Natural killer cell (primary cell): ENCODE measurements around the gene ISG20L2. TPM values are rescaled to one million over a fixed set of nuclear protein-coding genes. Genes with fewer than 3 reads are reported as not detected.

Source experiments
- ATAC-seq, 3 donors: fragments of 150-1000 bp in 2 of 3; fragments of 200-7000 bp in 1 of 3; cut with Tn5 transposase; 1 replicate in 1 of 3; 2 replicates in 2 of 3; pipeline ENCODE4 v1.10.0; 2021; ENCODE audit warnings: mild to moderate bottlenecking in 2 of 3, moderate library complexity in 2 of 3
- DNase-seq, 2 donors: peaks; one replicate each; pipeline versions ENCODE4 v3.0.0 to v3.0.0-alpha.2; 2013 to 2021; ENCODE audit warnings: mixed read lengths in 1 of 2
- H3K27ac ChIP-seq: one replicate; pipeline ENCODE4 v1.5.1; 2013; ENCODE audit warnings: mild to moderate bottlenecking, low read length
- H3K27me3 ChIP-seq: one replicate; pipeline ENCODE4 v1.6.1; 2013; ENCODE audit warnings: low read length; ENCODE audit not compliant: control insufficient read depth, insufficient read depth
- H3K36me3 ChIP-seq: one replicate; pipeline ENCODE4 v1.6.1; 2013; ENCODE audit warnings: low read length; ENCODE audit not compliant: control insufficient read depth, insufficient read depth
- H3K4me1 ChIP-seq: one replicate; pipeline ENCODE4 v1.6.1; 2013; ENCODE audit warnings: low read length; ENCODE audit not compliant: control insufficient read depth, insufficient read depth
- H3K4me3 ChIP-seq: one replicate; pipeline ENCODE4 v1.5.1; 2013; ENCODE audit warnings: low read length
- H3K9me3 ChIP-seq: one replicate; pipeline ENCODE4 v1.6.1; 2013; ENCODE audit warnings: low read length; ENCODE audit not compliant: control insufficient read depth, insufficient read depth
- H3K27ac Mint-ChIP-seq, 2 donors: one replicate each; pipeline ENCODE4 v1.8.0; 2022; ENCODE audit warnings: mild to moderate bottlenecking in 2 of 2, mixed read lengths in 2 of 2, moderate library complexity in 1 of 2
- H3K27me3 Mint-ChIP-seq, 2 donors: one replicate each; pipeline ENCODE4 v1.8.0; 2022; ENCODE audit warnings: low read depth in 2 of 2, mixed read lengths in 2 of 2
- H3K36me3 Mint-ChIP-seq: one replicate; pipeline ENCODE4 v1.8.0; 2022; ENCODE audit warnings: mixed read lengths
- H3K4me1 Mint-ChIP-seq, 2 donors: one replicate each; pipeline ENCODE4 v1.8.0; 2022; ENCODE audit warnings: mixed read lengths in 2 of 2
- H3K4me3 Mint-ChIP-seq: one replicate; pipeline ENCODE4 v1.8.0; 2022; ENCODE audit warnings: mild to moderate bottlenecking, moderate library complexity, mixed read lengths
- H3K9me3 Mint-ChIP-seq, 2 donors: one replicate each; pipeline ENCODE4 v1.8.0; 2022; ENCODE audit warnings: mixed read lengths in 2 of 2
- WGBS: methylation state at CpG from one replicate; pipeline ENCODE4 v1.1.7; 2013; ENCODE audit warnings: missing lambda C conversion rate; ENCODE audit not compliant: insufficient coverage; 5-methylcytosine and 5-hydroxymethylcytosine counted together
- intact Hi-C: fragments of 100-400 bp; cut with micrococcal nuclease; formaldehyde crosslinking; loops from one replicate; pipeline ENCODE4 v1.14.2; 2022
- total RNA-seq, 4 donors: library from RNA; stranded (reverse); fragments of 120-200 nt in 1 of 4; gene quantifications; one replicate each; pipeline versions ENCODE4 v1.2.3 to v1.2.4, GENCODE V29; 2013 to 2022
- TF ChIP-seq, protein P1 (sequence below): fragments of 200-600 bp; IDR thresholded peaks from one replicate; pipeline ENCODE4 v1.8.0; 2022; ENCODE audit warnings: antibody characterized with exemption

The ISG20L2 gene
- total RNA-seq, 3 donors from 2014 or later (not counting 1 experiment from before 2014, with no cell fraction given) = 60.3 to 71.9 (median 68.7) TPM

DNA sequence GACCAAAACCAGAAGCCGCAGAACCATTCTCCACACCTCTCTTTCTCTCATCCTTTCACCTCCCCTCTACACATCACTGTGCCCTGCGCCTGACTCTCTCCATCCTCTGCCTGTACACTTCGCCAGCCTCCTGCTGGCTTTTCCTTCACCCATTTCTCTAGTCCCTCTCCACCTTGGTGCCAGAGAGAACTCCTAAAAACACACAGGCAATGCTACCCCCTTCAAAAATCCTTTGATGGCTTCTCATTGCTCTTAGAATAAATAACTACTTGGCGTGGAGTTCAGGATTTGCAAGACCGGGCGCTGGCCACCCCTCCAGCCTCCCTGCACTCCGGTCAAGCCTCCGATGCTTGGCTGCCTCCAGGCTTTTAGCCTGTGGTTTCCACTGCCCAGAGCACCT is 31.8 kb downstream of the ISG20L2 start:
- Histone ChIP-seq H3K27me3 (peaks cover 31% of the 10 kb centered on the region), H3K27ac (no peak overlapping the region), H3K36me3 (no peaks in the 10 kb centered on the region), H3K9me3 (no peaks in the 10 kb centered on the region), H3K4me3 (no peak overlapping the region), H3K4me1 (no peaks in the 10 kb centered on the region)
- Mint-ChIP-seq H3K4me3 (no peak overlapping the region), H3K4me1 (peaks cover 0 to 15% of the 10 kb centered on the region in 2 donors), H3K27me3 (peaks cover 35 to 38% of the 10 kb centered on the region in 2 donors), H3K9me3 (no peaks in the 10 kb centered on the region), H3K36me3 (no peaks in the 10 kb centered on the region), H3K27ac (no peak overlapping the region)
- TF ChIP-seq, protein P1, sequence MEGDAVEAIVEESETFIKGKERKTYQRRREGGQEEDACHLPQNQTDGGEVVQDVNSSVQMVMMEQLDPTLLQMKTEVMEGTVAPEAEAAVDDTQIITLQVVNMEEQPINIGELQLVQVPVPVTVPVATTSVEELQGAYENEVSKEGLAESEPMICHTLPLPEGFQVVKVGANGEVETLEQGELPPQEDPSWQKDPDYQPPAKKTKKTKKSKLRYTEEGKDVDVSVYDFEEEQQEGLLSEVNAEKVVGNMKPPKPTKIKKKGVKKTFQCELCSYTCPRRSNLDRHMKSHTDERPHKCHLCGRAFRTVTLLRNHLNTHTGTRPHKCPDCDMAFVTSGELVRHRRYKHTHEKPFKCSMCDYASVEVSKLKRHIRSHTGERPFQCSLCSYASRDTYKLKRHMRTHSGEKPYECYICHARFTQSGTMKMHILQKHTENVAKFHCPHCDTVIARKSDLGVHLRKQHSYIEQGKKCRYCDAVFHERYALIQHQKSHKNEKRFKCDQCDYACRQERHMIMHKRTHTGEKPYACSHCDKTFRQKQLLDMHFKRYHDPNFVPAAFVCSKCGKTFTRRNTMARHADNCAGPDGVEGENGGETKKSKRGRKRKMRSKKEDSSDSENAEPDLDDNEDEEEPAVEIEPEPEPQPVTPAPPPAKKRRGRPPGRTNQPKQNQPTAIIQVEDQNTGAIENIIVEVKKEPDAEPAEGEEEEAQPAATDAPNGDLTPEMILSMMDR = no peak
- DNase-seq = no peak
- WGBS = 95% methylated on average over 8 of the region's 8 CpGs
- ATAC-seq = no peak
- intact Hi-C loops = no loop called here

DNA sequence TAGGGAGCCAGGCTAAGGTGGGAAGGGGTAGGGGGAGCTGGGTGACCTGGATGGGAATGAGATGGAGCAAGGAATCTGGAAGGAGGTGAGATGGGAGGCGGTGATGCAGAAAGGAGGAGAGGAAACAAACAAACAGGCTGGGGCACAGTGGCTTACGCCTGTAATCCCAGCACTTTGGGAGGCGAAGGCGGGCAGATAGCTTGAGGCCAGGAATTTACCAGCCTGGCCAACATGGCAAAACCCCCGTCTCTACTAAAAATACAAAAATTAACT is 33.9 kb downstream of the ISG20L2 start:
- Mint-ChIP-seq H3K36me3 (no peaks in the 10 kb centered on the region), H3K27ac (no peak overlapping the region), H3K4me1 (peaks cover 2 to 17% of the 10 kb centered on the region in 2 donors), H3K27me3 (peaks cover 41 to 47% of the 10 kb centered on the region in 2 donors), H3K9me3 (no peaks in the 10 kb centered on the region), H3K4me3 (no peak overlapping the region)
- Histone ChIP-seq H3K27me3 (peaks cover 41% of the 10 kb centered on the region), H3K27ac (no peak overlapping the region), H3K4me3 (no peak overlapping the region), H3K9me3 (no peaks in the 10 kb centered on the region), H3K36me3 (no peaks in the 10 kb centered on the region), H3K4me1 (peaks cover 3% of the 10 kb centered on the region)
- WGBS = 93% methylated on average over 5 of the region's 5 CpGs
- DNase-seq = no peak
- TF ChIP-seq, protein P1 = no peak
- intact Hi-C loops = no loop called here
- no peak for ATAC-seq

DNA sequence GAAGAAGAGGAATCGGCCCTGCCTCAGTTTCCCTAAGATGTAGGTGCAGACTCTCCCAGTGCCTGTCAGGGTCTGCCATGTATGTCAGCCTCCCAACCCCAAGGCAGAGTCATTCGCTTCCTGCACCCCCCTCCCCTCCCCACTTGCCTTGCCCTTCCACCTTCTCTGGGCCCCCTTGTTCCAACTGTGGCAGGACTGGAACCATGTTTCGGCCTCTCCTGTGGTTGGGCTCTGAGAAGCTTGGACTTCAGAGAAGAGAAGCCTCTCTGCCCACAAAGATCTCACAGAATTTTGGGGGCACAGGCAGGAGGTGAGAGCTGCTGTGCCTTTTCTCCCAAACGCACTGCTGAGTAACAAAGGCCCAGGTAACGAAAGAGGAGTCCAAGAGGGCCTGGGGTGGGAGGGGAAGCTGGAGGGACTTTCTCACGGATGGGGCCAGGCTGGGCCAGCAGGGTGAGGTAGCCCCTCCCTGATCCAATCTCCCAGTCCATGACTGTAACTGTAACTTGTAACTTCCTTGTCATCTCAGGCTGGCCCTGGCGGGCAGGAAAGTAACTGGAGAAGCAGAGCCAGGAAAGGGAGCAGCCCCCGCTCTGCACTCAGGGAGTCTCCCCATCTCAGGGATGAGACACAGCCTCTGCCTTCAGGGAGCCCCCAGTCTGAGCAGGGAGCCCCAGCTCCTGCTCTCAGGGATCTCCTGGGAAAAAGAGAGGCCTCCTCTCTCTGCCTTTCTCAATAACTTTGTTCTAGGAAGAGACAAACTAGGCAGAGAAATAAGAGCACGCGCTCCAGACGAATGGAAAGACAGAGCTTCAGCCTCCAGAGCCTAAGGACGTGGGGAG is 34.5 kb downstream of the ISG20L2 start:
- Histone ChIP-seq H3K9me3 (no peaks in the 10 kb centered on the region), H3K27ac (no peak overlapping the region), H3K36me3 (no peaks in the 10 kb centered on the region), H3K4me1 (peaks cover 7% of the 10 kb centered on the region), H3K4me3 (no peak overlapping the region), H3K27me3 (peaks cover 43% of the 10 kb centered on the region)
- Mint-ChIP-seq H3K36me3 (no peaks in the 10 kb centered on the region), H3K4me1 (peaks cover 7 to 21% of the 10 kb centered on the region in 2 donors), H3K9me3 (no peaks in the 10 kb centered on the region), H3K27me3 (peaks cover 47 to 48% of the 10 kb centered on the region in 2 donors), H3K4me3 (no peak overlapping the region), H3K27ac (no peak overlapping the region)
- intact Hi-C loops = loop anchor here (2.0 kb wide), 1 partner anchor 13 kb away; no protein-coding TSS in a partner anchor
- TF ChIP-seq, protein P1 = no peak
- DNase-seq (no peak), ATAC-seq (no peak)
- 86% methylated on average over 11 of the region's 12 CpGs for WGBS
